GM12875 (cell line): Measurements from ENCODE around the gene IL5.
"Not testable (repeated sequence)": the region's sequence is repeated elsewhere in the genome, so short reads cannot be mapped to it uniquely, and the experiment has no call there.

Experiments used
- H3K4me3 ChIP-seq: one replicate; pipeline ENCODE4 v1.5.1; 2011; ENCODE audit warnings: low read depth, low read length, control low read depth
- TF ChIP-seq, protein P1 (sequence below): IDR thresholded peaks from 2 replicates; pipeline ENCODE4 v1.5.1; 2011; ENCODE audit warnings: low read depth, mild to moderate bottlenecking, control low read depth, inconsistent platforms, low read length, moderate library complexity, borderline replicate concordance; ENCODE audit not compliant: insufficient read depth

The IL5 gene

DNA sequence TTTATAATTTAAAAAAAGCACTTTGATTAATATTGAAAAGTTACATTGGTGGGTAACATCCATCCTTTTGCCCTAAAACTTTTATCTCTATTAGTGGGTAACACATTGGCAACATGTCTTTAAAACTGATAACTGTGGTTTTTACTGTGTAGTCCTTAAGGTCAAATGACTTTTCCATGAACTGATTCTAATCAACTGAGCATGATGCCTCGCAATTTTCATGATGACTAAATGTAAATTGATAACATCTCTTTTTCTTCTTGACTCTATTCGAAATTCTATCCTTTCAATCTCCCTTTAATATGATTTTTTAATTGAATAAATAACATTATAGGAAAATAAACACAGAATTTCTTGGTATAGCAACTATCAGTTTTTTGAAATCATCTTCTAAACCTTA, 6.3 kb upstream of the IL5 start:
- TF ChIP-seq, protein P1, sequence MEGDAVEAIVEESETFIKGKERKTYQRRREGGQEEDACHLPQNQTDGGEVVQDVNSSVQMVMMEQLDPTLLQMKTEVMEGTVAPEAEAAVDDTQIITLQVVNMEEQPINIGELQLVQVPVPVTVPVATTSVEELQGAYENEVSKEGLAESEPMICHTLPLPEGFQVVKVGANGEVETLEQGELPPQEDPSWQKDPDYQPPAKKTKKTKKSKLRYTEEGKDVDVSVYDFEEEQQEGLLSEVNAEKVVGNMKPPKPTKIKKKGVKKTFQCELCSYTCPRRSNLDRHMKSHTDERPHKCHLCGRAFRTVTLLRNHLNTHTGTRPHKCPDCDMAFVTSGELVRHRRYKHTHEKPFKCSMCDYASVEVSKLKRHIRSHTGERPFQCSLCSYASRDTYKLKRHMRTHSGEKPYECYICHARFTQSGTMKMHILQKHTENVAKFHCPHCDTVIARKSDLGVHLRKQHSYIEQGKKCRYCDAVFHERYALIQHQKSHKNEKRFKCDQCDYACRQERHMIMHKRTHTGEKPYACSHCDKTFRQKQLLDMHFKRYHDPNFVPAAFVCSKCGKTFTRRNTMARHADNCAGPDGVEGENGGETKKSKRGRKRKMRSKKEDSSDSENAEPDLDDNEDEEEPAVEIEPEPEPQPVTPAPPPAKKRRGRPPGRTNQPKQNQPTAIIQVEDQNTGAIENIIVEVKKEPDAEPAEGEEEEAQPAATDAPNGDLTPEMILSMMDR = no peak
- H3K4me3 ChIP-seq = no peak overlapping the region

DNA sequence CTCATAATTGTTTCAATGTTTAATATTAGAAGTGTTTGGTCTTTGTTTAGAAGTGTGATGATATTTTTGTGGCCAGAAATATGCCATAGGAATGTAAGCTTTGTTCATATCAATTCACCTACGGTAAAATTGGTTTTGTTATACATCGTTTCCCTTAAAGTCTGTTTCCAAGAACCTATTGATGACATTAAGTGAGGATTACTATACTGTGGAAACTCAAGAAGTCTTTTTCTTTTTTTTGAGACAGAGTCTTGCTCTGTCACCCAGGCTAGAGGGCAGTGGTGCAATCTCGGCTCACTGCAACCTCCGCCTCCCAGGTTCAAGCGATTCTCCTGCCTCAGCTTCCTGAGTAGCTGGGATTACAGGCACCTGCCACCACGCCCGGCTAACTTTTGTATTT, 5.5 kb upstream of the IL5 start:
- not testable (repeated sequence) for H3K4me3 ChIP-seq

DNA sequence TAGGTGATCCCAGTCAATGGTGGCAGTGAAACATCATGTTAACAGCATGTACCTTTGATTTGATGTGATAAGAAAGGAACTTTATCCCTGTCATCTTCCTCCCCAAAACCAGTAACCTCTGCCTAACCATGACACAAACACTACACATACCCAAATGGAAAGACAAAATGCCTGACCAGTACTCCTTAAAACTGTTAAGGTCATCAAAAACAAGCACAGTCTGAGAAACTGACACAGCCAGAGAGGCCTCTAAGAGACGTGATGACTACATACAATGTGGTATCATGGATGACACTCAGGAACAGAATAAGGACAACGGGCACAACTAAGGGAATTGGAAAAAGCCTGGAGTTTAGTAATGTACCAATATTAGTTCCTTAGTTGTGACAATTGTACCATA, 3.9 kb upstream of the IL5 start:
- TF ChIP-seq, protein P1 = no peak
- H3K4me3 ChIP-seq = no peak overlapping the region

GRCh38 chr5:132546108-132546507, 2.8 kb upstream of the IL5 start:
- no peak overlapping the region for H3K4me3 ChIP-seq
- TF ChIP-seq, protein P1 = no peak

DNA sequence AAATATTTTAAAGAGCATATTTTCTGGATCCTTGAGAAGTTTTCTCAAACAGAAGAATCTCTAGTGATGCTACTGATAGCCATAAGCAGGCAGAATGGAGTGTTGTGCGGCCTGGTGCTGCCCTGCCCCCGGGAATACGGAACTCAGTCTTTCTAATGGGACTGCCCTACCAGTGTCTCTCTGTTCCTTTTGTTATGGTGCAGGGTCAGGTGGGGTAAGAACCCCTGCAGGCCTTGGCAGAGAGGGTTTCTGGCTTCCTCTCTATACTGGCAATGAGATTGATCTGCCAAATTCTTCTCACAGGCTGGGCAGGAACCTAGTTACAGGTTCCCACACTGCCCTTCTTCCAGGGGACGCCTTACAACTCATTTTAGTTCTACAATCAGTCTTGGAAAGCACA, 2.6 kb downstream of the IL5 start:
- no peak overlapping the region for H3K4me3 ChIP-seq
- TF ChIP-seq, protein P1 = no peak

GRCh38 chr5:132540149-132540548, 3.2 kb downstream of the IL5 start:
- TF ChIP-seq, protein P1 = no peak
- H3K4me3 ChIP-seq = no peak overlapping the region

GRCh38 chr5:132539716-132540115, 3.6 kb downstream of the IL5 start:
- TF ChIP-seq, protein P1 = no peak
- H3K4me3 ChIP-seq = no peak overlapping the region

GRCh38 chr5:132530946-132531345, 12.4 kb downstream of the IL5 start:
- no peak overlapping the region for H3K4me3 ChIP-seq
- TF ChIP-seq, protein P1 = no peak
